ENCODE data around the gene TRIM38. TPM values are rescaled to one million over a fixed set of nuclear protein-coding genes. Genes with fewer than 3 reads are reported as not detected.

TRIM38 gene
- total and polyA plus RNA-seq, 2 of the 13 experiments (the other 11 are each of a cell fraction or from before 2014, with no cell fraction given) = 2.5 to 3.1 TPM

- TF ChIP-seq YEATS4 (CRISPR knock-in tag; IDR thresholded peaks at IDR 0.05; ENCODE audit: borderline replicate concordance) (peak; percentile 73), ZNF564 (CRISPR knock-in tag; IDR thresholded peaks at IDR 0.05) (peak; percentile 85), ZNF253 (CRISPR knock-in tag; IDR thresholded peaks at IDR 0.05; ENCODE audit: borderline replicate concordance) (peak; percentile 60; the same call in 1 of the 2 replicates), HINFP (CRISPR knock-in tag; IDR thresholded peaks at IDR 0.05; ENCODE audit: low read depth) (peak; percentile 100), NFE2L1 (CRISPR knock-in tag; IDR thresholded peaks at IDR 0.05; ENCODE audit: borderline replicate concordance) (0 out of 2 replicates have a peak, but pooled peaks have one; percentile 52), SMAD3 (CRISPR knock-in tag; IDR thresholded peaks at IDR 0.05) (peak; percentile 94), SKI (IDR thresholded peaks at IDR 0.05; ENCODE audit: partially characterized antibody) (no peak), CBX1 (IDR thresholded peaks at IDR 0.05; ENCODE audit: low read depth) (peak; percentile 100), ERF (CRISPR knock-in tag; IDR thresholded peaks at IDR 0.05) (peak; percentile 92), HOXA3 (CRISPR knock-in tag; IDR thresholded peaks at IDR 0.05) (peak; percentile 94; the same call in 1 of the 2 replicates), ZNF234 (CRISPR knock-in tag; conservative IDR thresholded peaks at IDR 0.05) (0 out of 2 replicates have a peak, but pooled peaks have one; percentile 16), ZNF547 (CRISPR knock-in tag; IDR thresholded peaks at IDR 0.05) (no peak; the same call in 1 of the 2 replicates), HOXA7 (CRISPR knock-in tag; IDR thresholded peaks at IDR 0.05) (0 out of 2 replicates have a peak, but pooled peaks have one; percentile 79), ZNF839 (CRISPR knock-in tag; IDR thresholded peaks at IDR 0.05; ENCODE audit: borderline replicate concordance) (peak; percentile 78; the same call in 1 of the 2 replicates), NFIB (CRISPR knock-in tag; IDR thresholded peaks at IDR 0.05; ENCODE audit: borderline replicate concordance) (no peak), CHD4 (IDR thresholded peaks at IDR 0.05; ENCODE audit: borderline replicate concordance, low read length) (no peak), ZBTB39 (CRISPR knock-in tag; IDR thresholded peaks at IDR 0.05) (0 out of 2 replicates have a peak, but pooled peaks have one; percentile 85), AGO1 (IDR thresholded peaks at IDR 0.05; ENCODE audit: low read depth, low read length, poor library complexity, severe bottlenecking) (no peak), SMAD9 (CRISPR knock-in tag; IDR thresholded peaks at IDR 0.05) (peak; percentile 95; the same call in 1 of the 2 replicates), CCAR2 (optimal IDR thresholded peaks at IDR 0.05; ENCODE audit: low read depth, low read length) (no peak), HNRNPLL (IDR thresholded peaks at IDR 0.05; ENCODE audit: low read depth, low read length, poor library complexity, severe bottlenecking) (peak; percentile 62), NPAS2 (CRISPR knock-in tag; IDR thresholded peaks at IDR 0.05; ENCODE audit: borderline replicate concordance) (no peak), TP53 (CRISPR knock-in tag; conservative IDR thresholded peaks at IDR 0.05) (no peak), ZNF263 (CRISPR knock-in tag; IDR thresholded peaks at IDR 0.05) (peak; percentile 51; the same call in 1 of the 2 replicates), PPARG (CRISPR knock-in tag; conservative IDR thresholded peaks at IDR 0.05) (0 out of 2 replicates have a peak, but pooled peaks have one; percentile 33), SAP130 (CRISPR knock-in tag; IDR thresholded peaks at IDR 0.05; ENCODE audit: low read depth) (peak; percentile 100), ZNF354B (CRISPR knock-in tag; IDR thresholded peaks at IDR 0.05) (peak; percentile 81), GATAD1 (CRISPR knock-in tag; IDR thresholded peaks at IDR 0.05) (peak; percentile 80), CBFB (CRISPR knock-in tag; IDR thresholded peaks at IDR 0.05) (peak; percentile 94)
These were observed 64.4 kb downstream of the TRIM38 start (continued) for GRCh38 chr6:26026833-26027490.
